HepG2 (cell line): Measurements from ENCODE around the gene ELF1. TPM values are rescaled to one million over a fixed set of nuclear protein-coding genes. Genes with fewer than 3 reads are reported as not detected.

ENCODE experiments used
- ATAC-seq: fragments of 200-7000 bp; cut with Tn5 transposase; 3 replicates; pipeline ENCODE4 v1.9.1; 2020; ENCODE audit warnings: mild to moderate bottlenecking, moderate library complexity
- BruUV-seq: library from RNA; stranded (reverse); fragments of 400-500 nt; replicated peaks from 2 replicates; lab custom pipeline; 2021; lab: Mats Ljungman, UMichigan
- CTCF ChIA-PET: fragments of 300-600 bp; formaldehyde crosslinking; extraction: SDS; loops from one replicate; lab custom pipeline; 2021; ENCODE audit warnings: low total read pairs, inconsistent platforms, low intra/inter-chr PET ratio; lab: Yijun Ruan, JAX
- POLR2A ChIA-PET: fragments of 350-600 bp; sonication (Branson Sonifier 250); formaldehyde crosslinking; loops from one replicate; lab custom pipeline; 2020; ENCODE audit warnings: antibody characterized with exemption, inconsistent platforms; lab: Yijun Ruan, JAX
- DNase-seq: peaks from one replicate; pipeline ENCODE4 v3.0.0-alpha.2; 2015; ENCODE audit warnings: low spot score
- FAIRE-seq: peaks from 3 replicates; lab custom pipeline; 2011; peaks lifted over from hg19 to GRCh38; lab: Jason Lieb, UNC
- H2AFZ ChIP-seq: one replicate; pipeline ENCODE4 v1.6.1; 2011; ENCODE audit warnings: low read length, inconsistent platforms
- H3K27ac ChIP-seq: fragments of 300-600 bp; 3 replicates; pipeline ENCODE4 v1.8.0; 2011; ENCODE audit warnings: mixed run types, mild to moderate bottlenecking, mixed read lengths, low read length, inconsistent platforms; ENCODE audit not compliant: insufficient read depth; ENCODE audit errors: extremely low read length
- H3K27me3 ChIP-seq, 2 experiments: fragments of 200-600 bp in 1 of 2; 2 replicates in 1 of 2; 3 replicates in 1 of 2; pipeline versions ENCODE4 v1.6.0 to v1.8.0; 2011; ENCODE audit warnings: low read length in 2 of 2, mild to moderate bottlenecking in 2 of 2, moderate library complexity in 2 of 2, inconsistent platforms in 1 of 2; ENCODE audit not compliant: insufficient read depth in 2 of 2, control insufficient read depth in 1 of 2
- H3K36me3 ChIP-seq, 2 experiments: fragments of 200-600 bp in 1 of 2; replicated peaks in 1 of 2; 2 replicates in 1 of 2; 3 replicates in 1 of 2; pipeline versions ENCODE4 v1.5.1 to v1.8.0; 2011; ENCODE audit warnings: low read length in 2 of 2, inconsistent platforms in 1 of 2; ENCODE audit not compliant: insufficient read depth in 2 of 2, control insufficient read depth in 1 of 2
- H3K4me1 ChIP-seq: 2 replicates; pipeline ENCODE4 v1.5.1; 2012; ENCODE audit warnings: low read length, inconsistent platforms; ENCODE audit not compliant: insufficient read depth
- H3K4me2 ChIP-seq: 2 replicates; pipeline ENCODE4 v1.6.0; 2011; ENCODE audit warnings: low read depth, low read length, inconsistent platforms
- H3K4me3 ChIP-seq, 3 experiments: fragments of 200-600 bp in 1 of 3; sonication (generic), shearing (Covaris generic) in 1 of 3; replicated peaks in 1 of 3; 2 replicates each; pipeline ENCODE4 v1.5.1; 2011 to 2016; ENCODE audit warnings: low read length in 3 of 3, inconsistent platforms in 2 of 3, low read depth in 2 of 3, mild to moderate bottlenecking in 2 of 3, control low read depth in 1 of 3, mixed read lengths in 1 of 3; ENCODE audit not compliant: insufficient read depth in 1 of 3
- H3K79me2 ChIP-seq: one replicate; pipeline ENCODE4 v1.6.1; 2011; ENCODE audit warnings: low read length, inconsistent platforms; ENCODE audit not compliant: insufficient read depth
- H3K9ac ChIP-seq: 2 replicates; pipeline ENCODE4 v1.6.0; 2011; ENCODE audit warnings: mild to moderate bottlenecking, low read depth, low read length, inconsistent platforms; ENCODE audit not compliant: insufficient read depth
- H3K9me3 ChIP-seq: 2 replicates; pipeline ENCODE4 v1.5.1; 2012; ENCODE audit warnings: mild to moderate bottlenecking, low read length
- H4K20me1 ChIP-seq: 2 replicates; pipeline ENCODE4 v1.6.0; 2011; ENCODE audit warnings: inconsistent platforms, mild to moderate bottlenecking, low read length, moderate library complexity; ENCODE audit not compliant: insufficient read depth
- ETV6 ChIP-seq: sonication (generic); formaldehyde crosslinking; conservative IDR thresholded peaks from 2 replicates; pipeline ENCODE4 v1.4.0; 2020; ENCODE audit warnings: missing genetic modification reagents
- ZFX ChIP-seq: sonication (generic); formaldehyde crosslinking; IDR thresholded peaks from 2 replicates; pipeline ENCODE4 v1.4.0; 2020; ENCODE audit warnings: mild to moderate bottlenecking, low read depth, missing genetic modification reagents, moderate library complexity
- ZKSCAN1 ChIP-seq: fragments of 150-350 bp; IDR thresholded peaks from 2 replicates; pipeline ENCODE4 v1.6.1; 2014; ENCODE audit warnings: low read length
- ZNF816 ChIP-seq: sonication (generic); formaldehyde crosslinking; IDR thresholded peaks from 2 replicates; pipeline ENCODE4 v1.8.0; 2022; ENCODE audit warnings: missing genetic modification reagents, mild to moderate bottlenecking, borderline replicate concordance
- WGBS: methylation state at CpG from one replicate; pipeline ENCODE4 v1.1.6; 2017; ENCODE audit warnings: low lambda C conversion rate; 5-methylcytosine and 5-hydroxymethylcytosine counted together
- in situ Hi-C: cut with HindIII; loops from 2 replicates; pipeline ENCODE4 v1.10.0; 2017; ENCODE audit warnings: low pct_unique_long_range_greater_than_20kb; ENCODE audit not compliant: extremely low pct_ligation_motif_present
- intact Hi-C: fragments of 100-400 bp; cut with micrococcal nuclease; formaldehyde crosslinking; loops from one replicate; pipeline ENCODE4 v1.10.0; 2022; ENCODE audit not compliant: unreplicated experiment
- polyA plus RNA-seq, 8 experiments: library from polyadenylated mRNA; depleted of rRNA in 3 of 8; stranded (reverse) in 7 of 8; unstranded in 1 of 8; fragments of >200 nt; fragmentation: Illumina TruSeq in 4 of 8; extraction: Trizol in 4 of 8; gene quantifications; 2 replicates each; pipeline versions ENCODE4 v1.2.1 to v1.2.3, GENCODE V29; 2011 to 2016; ENCODE audit warnings: low read depth in 4 of 8, missing spikeins in 1 of 8, mixed read lengths in 1 of 8; ENCODE audit not compliant: insufficient read depth in 1 of 8
- total RNA-seq, 5 experiments: library from RNA; depleted of rRNA; stranded (reverse); fragments of >200 nt; fragmentation: Illumina TruSeq; extraction: Trizol; gene quantifications; 2 replicates each; pipeline ENCODE4 v1.2.3, GENCODE V29; 2016; ENCODE audit warnings: low read depth in 1 of 5
- TF ChIP-seq, protein P1 (sequence below): sonication (generic); formaldehyde crosslinking; IDR thresholded peaks from 2 replicates; pipeline ENCODE4 v1.4.0; 2020; ENCODE audit warnings: missing genetic modification reagents, borderline replicate concordance
- TF ChIP-seq, protein P2 (sequence below): sonication (generic); formaldehyde crosslinking; IDR thresholded peaks from 2 replicates; pipeline ENCODE4 v1.5.0; 2020; ENCODE audit warnings: missing genetic modification reagents, mild to moderate bottlenecking, borderline replicate concordance
- TF ChIP-seq, protein P3 (sequence below): sonication (generic); formaldehyde crosslinking; IDR thresholded peaks from 2 replicates; pipeline ENCODE4 v1.4.0; 2020; ENCODE audit warnings: missing genetic modification reagents
- TF ChIP-seq, protein P4 (sequence below): sonication (generic); formaldehyde crosslinking; IDR thresholded peaks from 2 replicates; pipeline ENCODE4 v1.4.0; 2020; ENCODE audit warnings: missing genetic modification reagents
- TF ChIP-seq, protein P5 (sequence below): sonication (generic); formaldehyde crosslinking; IDR thresholded peaks from 2 replicates; pipeline ENCODE4 v1.4.0; 2020; ENCODE audit warnings: missing genetic modification reagents
- TF ChIP-seq, protein P6 (sequence below), 2 experiments: IDR thresholded peaks; 2 replicates each; pipeline ENCODE4 v1.6.1; 2011 to 2012; ENCODE audit warnings: low read length in 2 of 2, borderline replicate concordance in 1 of 2, low read depth in 1 of 2, mild to moderate bottlenecking in 1 of 2, moderate library complexity in 1 of 2

The ELF1 gene
- total and polyA plus RNA-seq, 2 of the 13 experiments (the other 11 are each of a cell fraction or from before 2014, with no cell fraction given): 24.6 to 71.5 TPM

DNA sequence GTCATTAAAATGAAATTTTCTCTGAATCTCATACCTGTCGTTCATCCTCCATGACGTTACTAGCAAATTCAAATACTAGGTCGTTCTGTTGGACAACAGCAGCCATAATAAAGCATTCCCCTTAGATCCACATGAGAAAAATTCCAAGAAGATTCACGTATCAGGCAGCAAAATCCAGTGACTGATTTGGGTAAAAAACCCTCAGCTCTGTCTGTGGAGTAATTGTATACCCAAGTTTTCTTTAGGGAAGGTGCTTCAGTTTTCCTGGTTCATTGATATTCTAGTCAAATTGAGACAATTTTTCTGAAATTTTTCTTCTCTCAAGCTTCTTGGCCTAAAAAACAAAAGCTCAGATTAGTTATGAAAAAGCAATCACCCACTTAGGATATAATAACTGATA lies 37.2 kb downstream of the ELF1 start:
- peaks cover 89% of the 10 kb centered on the region for H3K79me2 ChIP-seq
- H3K27me3 ChIP-seq: no peaks in the 10 kb centered on the region
- H3K4me3 ChIP-seq: no peak overlapping the region
- DNase-seq (no peak), FAIRE-seq (no peak), ATAC-seq (no peak)
- 94% methylated on average over 4 of the region's 4 CpGs for WGBS
- H3K4me2 ChIP-seq: no peak overlapping the region
- H3K27ac ChIP-seq: no peak overlapping the region
- no peak overlapping the region for H2AFZ ChIP-seq
- no TSS peak for BruUV-seq
- H3K4me1 ChIP-seq: peaks cover 33% of the 10 kb centered on the region
- intact Hi-C loops: no loop called here
- H3K9ac ChIP-seq: no peak overlapping the region
- ChIA-PET CTCF (no interaction called here), POLR2A (no interaction called here)
- H3K36me3 ChIP-seq: peaks cover 4 to 12% of the 10 kb centered on the region in 2 experiments
- in situ Hi-C loops: no loop called here
- no peaks in the 10 kb centered on the region for H3K9me3 ChIP-seq
- no peaks in the 10 kb centered on the region; the same call in 1 of the 2 replicates for H4K20me1 ChIP-seq
- TF ChIP-seq ZNF816 (CRISPR knock-in tag): no peak
- TF ChIP-seq, protein P1, sequence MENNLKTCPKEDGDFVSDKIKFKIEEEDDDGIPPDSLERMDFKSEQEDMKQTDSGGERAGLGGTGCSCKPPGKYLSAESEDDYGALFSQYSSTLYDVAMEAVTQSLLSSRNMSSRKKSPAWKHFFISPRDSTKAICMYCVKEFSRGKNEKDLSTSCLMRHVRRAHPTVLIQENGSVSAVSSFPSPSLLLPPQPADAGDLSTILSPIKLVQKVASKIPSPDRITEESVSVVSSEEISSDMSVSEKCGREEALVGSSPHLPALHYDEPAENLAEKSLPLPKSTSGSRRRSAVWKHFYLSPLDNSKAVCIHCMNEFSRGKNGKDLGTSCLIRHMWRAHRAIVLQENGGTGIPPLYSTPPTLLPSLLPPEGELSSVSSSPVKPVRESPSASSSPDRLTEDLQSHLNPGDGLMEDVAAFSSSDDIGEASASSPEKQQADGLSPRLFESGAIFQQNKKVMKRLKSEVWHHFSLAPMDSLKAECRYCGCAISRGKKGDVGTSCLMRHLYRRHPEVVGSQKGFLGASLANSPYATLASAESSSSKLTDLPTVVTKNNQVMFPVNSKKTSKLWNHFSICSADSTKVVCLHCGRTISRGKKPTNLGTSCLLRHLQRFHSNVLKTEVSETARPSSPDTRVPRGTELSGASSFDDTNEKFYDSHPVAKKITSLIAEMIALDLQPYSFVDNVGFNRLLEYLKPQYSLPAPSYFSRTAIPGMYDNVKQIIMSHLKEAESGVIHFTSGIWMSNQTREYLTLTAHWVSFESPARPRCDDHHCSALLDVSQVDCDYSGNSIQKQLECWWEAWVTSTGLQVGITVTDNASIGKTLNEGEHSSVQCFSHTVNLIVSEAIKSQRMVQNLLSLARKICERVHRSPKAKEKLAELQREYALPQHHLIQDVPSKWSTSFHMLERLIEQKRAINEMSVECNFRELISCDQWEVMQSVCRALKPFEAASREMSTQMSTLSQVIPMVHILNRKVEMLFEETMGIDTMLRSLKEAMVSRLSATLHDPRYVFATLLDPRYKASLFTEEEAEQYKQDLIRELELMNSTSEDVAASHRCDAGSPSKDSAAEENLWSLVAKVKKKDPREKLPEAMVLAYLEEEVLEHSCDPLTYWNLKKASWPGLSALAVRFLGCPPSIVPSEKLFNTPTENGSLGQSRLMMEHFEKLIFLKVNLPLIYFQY (CRISPR knock-in tag): no peak
- TF ChIP-seq, protein P2, sequence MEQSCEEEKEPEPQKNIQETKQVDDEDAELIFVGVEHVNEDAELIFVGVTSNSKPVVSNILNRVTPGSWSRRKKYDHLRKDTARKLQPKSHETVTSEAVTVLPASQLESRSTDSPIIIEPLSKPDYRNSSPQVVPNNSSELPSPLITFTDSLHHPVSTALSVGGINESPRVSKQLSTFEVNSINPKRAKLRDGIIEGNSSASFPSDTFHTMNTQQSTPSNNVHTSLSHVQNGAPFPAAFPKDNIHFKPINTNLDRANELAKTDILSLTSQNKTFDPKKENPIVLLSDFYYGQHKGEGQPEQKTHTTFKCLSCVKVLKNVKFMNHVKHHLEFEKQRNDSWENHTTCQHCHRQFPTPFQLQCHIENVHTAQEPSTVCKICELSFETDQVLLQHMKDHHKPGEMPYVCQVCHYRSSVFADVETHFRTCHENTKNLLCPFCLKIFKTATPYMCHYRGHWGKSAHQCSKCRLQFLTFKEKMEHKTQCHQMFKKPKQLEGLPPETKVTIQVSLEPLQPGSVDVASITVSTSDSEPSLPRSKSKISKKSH (CRISPR knock-in tag): no peak
- TF ChIP-seq ETV6 (CRISPR knock-in tag): no peak
- TF ChIP-seq, protein P3, sequence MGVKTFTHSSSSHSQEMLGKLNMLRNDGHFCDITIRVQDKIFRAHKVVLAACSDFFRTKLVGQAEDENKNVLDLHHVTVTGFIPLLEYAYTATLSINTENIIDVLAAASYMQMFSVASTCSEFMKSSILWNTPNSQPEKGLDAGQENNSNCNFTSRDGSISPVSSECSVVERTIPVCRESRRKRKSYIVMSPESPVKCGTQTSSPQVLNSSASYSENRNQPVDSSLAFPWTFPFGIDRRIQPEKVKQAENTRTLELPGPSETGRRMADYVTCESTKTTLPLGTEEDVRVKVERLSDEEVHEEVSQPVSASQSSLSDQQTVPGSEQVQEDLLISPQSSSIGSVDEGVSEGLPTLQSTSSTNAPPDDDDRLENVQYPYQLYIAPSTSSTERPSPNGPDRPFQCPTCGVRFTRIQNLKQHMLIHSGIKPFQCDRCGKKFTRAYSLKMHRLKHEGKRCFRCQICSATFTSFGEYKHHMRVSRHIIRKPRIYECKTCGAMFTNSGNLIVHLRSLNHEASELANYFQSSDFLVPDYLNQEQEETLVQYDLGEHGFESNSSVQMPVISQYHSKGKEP (CRISPR knock-in tag): no peak
- TF ChIP-seq, protein P4, sequence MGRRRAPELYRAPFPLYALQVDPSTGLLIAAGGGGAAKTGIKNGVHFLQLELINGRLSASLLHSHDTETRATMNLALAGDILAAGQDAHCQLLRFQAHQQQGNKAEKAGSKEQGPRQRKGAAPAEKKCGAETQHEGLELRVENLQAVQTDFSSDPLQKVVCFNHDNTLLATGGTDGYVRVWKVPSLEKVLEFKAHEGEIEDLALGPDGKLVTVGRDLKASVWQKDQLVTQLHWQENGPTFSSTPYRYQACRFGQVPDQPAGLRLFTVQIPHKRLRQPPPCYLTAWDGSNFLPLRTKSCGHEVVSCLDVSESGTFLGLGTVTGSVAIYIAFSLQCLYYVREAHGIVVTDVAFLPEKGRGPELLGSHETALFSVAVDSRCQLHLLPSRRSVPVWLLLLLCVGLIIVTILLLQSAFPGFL (CRISPR knock-in tag): no peak
- TF ChIP-seq ZKSCAN1: no peak
- TF ChIP-seq ZFX (CRISPR knock-in tag): no peak
- TF ChIP-seq, protein P5, sequence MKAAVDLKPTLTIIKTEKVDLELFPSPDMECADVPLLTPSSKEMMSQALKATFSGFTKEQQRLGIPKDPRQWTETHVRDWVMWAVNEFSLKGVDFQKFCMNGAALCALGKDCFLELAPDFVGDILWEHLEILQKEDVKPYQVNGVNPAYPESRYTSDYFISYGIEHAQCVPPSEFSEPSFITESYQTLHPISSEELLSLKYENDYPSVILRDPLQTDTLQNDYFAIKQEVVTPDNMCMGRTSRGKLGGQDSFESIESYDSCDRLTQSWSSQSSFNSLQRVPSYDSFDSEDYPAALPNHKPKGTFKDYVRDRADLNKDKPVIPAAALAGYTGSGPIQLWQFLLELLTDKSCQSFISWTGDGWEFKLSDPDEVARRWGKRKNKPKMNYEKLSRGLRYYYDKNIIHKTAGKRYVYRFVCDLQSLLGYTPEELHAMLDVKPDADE: no peak
- TF ChIP-seq, protein P6, sequence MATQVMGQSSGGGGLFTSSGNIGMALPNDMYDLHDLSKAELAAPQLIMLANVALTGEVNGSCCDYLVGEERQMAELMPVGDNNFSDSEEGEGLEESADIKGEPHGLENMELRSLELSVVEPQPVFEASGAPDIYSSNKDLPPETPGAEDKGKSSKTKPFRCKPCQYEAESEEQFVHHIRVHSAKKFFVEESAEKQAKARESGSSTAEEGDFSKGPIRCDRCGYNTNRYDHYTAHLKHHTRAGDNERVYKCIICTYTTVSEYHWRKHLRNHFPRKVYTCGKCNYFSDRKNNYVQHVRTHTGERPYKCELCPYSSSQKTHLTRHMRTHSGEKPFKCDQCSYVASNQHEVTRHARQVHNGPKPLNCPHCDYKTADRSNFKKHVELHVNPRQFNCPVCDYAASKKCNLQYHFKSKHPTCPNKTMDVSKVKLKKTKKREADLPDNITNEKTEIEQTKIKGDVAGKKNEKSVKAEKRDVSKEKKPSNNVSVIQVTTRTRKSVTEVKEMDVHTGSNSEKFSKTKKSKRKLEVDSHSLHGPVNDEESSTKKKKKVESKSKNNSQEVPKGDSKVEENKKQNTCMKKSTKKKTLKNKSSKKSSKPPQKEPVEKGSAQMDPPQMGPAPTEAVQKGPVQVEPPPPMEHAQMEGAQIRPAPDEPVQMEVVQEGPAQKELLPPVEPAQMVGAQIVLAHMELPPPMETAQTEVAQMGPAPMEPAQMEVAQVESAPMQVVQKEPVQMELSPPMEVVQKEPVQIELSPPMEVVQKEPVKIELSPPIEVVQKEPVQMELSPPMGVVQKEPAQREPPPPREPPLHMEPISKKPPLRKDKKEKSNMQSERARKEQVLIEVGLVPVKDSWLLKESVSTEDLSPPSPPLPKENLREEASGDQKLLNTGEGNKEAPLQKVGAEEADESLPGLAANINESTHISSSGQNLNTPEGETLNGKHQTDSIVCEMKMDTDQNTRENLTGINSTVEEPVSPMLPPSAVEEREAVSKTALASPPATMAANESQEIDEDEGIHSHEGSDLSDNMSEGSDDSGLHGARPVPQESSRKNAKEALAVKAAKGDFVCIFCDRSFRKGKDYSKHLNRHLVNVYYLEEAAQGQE (IDR thresholded peaks at IDR 0.05; ENCODE audit: borderline replicate concordance in 1 of 2, low read depth in 1 of 2, low read length in 2 of 2): no peak
